GM21515 (cell line): ENCODE results near the gene BTBD2.

Source experiments
- ATAC-seq: cut with Tn5 transposase; IDR thresholded peaks from one replicate; pipeline ENCODE4 v1.9.1; 2021; ENCODE audit not compliant: unreplicated experiment

The BTBD2 gene

GRCh38 chr19:1944916-1945561 lies 70.5 kb downstream of the BTBD2 start:
- ATAC-seq, result no peak

- no peak for ATAC-seq
Observed at GRCh38 chr19:1944088-1944915, 71.2 kb downstream of the BTBD2 start.

GRCh38 chr19:1943661-1944087 lies 71.8 kb downstream of the BTBD2 start:
- no peak for ATAC-seq

GRCh38 chr19:1942934-1943555 lies 72.5 kb downstream of the BTBD2 start:
- no peak for ATAC-seq

- ATAC-seq, result no peak
Observed at GRCh38 chr19:1942078-1942933, 73.2 kb downstream of the BTBD2 start.

GRCh38 chr19:1941146-1942077 lies 74.1 kb downstream of the BTBD2 start, which contains the start of gene CSNK1G2:
Gene CSNK1G2, plus strand, starts transcription at chr19:1941172. Its CDS starts 28,601 bp downstream, at chr19:1969773.
- ATAC-seq, result peak; percentile 42

- no peak for ATAC-seq
Observed at GRCh38 chr19:1938071-1938470, 77.4 kb downstream of the BTBD2 start.

GRCh38 chr19:1936916-1937610 lies 78.5 kb downstream of the BTBD2 start:
- ATAC-seq, result no peak

- no peak for ATAC-seq
Observed at GRCh38 chr19:1936430-1936829, 79.1 kb downstream of the BTBD2 start.

GRCh38 chr19:1935484-1936208 lies 79.9 kb downstream of the BTBD2 start:
- no peak for ATAC-seq
